Osteoblast (primary cell): ENCODE measurements around the gene DHDDS. TPM values are rescaled to one million over a fixed set of nuclear protein-coding genes. Genes with fewer than 3 reads are reported as not detected.

ENCODE experiments used
- DNase-seq: peaks from one replicate; pipeline ENCODE4 v3.0.0; 2011; ENCODE audit warnings: low spot score, mixed read lengths; ENCODE audit not compliant: insufficient read length; ENCODE audit errors: missing footprints
- H2AFZ ChIP-seq: 2 replicates; pipeline ENCODE4 v1.6.0; 2011; ENCODE audit warnings: mild to moderate bottlenecking, low read length
- H3K27ac ChIP-seq: 2 replicates; pipeline ENCODE4 v1.5.1; 2011; ENCODE audit warnings: mild to moderate bottlenecking, low read depth, low read length, moderate library complexity
- H3K27me3 ChIP-seq: 2 replicates; pipeline ENCODE4 v1.6.0; 2012; ENCODE audit warnings: mild to moderate bottlenecking, control low read depth, inconsistent platforms, low read length, moderate library complexity; ENCODE audit not compliant: insufficient read depth
- H3K36me3 ChIP-seq: 2 replicates; pipeline ENCODE4 v1.5.1; 2011; ENCODE audit warnings: mild to moderate bottlenecking, low read length, control low read depth, moderate library complexity; ENCODE audit not compliant: insufficient read depth
- H3K4me1 ChIP-seq: 2 replicates; pipeline ENCODE4 v1.5.1; 2011; ENCODE audit warnings: mild to moderate bottlenecking, low read length, control low read depth, moderate library complexity; ENCODE audit not compliant: insufficient read depth
- H3K4me2 ChIP-seq: 2 replicates; pipeline ENCODE4 v1.6.0; 2011; ENCODE audit warnings: mild to moderate bottlenecking, low read length; ENCODE audit not compliant: insufficient read depth
- H3K4me3 ChIP-seq: fragments of 200-600 bp; sonication (generic); 3 replicates; pipeline ENCODE4 v1.5.1; 2012; ENCODE audit warnings: mild to moderate bottlenecking, low read length, inconsistent platforms; ENCODE audit not compliant: insufficient read depth
- H3K79me2 ChIP-seq: 2 replicates; pipeline ENCODE4 v1.6.0; 2012; ENCODE audit warnings: mild to moderate bottlenecking, low read length, control low read depth, inconsistent platforms; ENCODE audit not compliant: insufficient read depth
- H3K9me3 ChIP-seq: 2 replicates; pipeline ENCODE4 v1.5.1; 2011; ENCODE audit warnings: low read depth, low read length, control low read depth
- H4K20me1 ChIP-seq: 2 replicates; pipeline ENCODE4 v1.6.0; 2012; ENCODE audit warnings: mild to moderate bottlenecking, low read length, control low read depth; ENCODE audit not compliant: insufficient read depth
- total RNA-seq: library from RNA; depleted of rRNA; stranded (reverse); fragments of >200 nt; gene quantifications from 2 replicates; pipeline ENCODE4 v1.2.3, GENCODE V29; 2012
- TF ChIP-seq, protein P1 (sequence below): IDR thresholded peaks from 2 replicates; pipeline ENCODE4 v1.5.1; 2011; ENCODE audit warnings: mild to moderate bottlenecking, low read depth, low read length, moderate library complexity; ENCODE audit errors: extremely low read depth

DHDDS gene
- total RNA-seq, 1 donor: 63.3 TPM

DNA sequence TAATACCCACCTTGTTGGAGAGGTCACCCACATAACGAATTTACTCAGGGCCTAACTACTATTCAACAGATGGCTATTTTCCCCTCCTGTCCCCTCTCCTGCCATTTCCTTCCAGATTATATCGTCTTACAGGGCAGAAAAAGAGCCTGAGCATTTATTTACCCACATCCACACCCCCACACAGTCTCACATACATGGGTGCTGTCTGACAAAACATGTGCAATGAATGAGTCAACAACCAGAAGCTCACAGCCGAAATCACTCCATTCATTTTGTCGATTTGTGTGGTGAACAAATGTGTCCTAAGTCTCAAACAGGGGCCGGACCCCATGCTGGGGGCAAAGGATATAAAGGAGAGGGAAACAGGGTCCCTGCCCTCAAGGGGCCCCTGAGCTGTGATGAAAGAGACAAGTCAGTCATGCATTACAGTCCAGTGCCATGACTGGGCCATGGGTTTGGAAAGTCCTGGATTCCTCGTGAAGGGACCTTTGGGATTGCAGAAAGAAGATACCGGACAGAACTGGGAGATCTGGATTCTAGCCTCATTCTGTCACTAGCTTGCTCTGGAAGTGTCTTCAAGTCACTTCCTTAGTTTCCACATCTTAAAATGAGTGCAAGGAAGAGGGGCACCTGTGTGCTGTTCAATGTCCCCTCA, 43.2 kb upstream of the DHDDS start:
- no peak overlapping the region for H3K4me2 ChIP-seq
- H3K27ac ChIP-seq: no peak overlapping the region
- H3K36me3 ChIP-seq: no peaks in the 10 kb centered on the region
- H3K27me3 ChIP-seq: no peaks in the 10 kb centered on the region
- no peak overlapping the region for H2AFZ ChIP-seq
- H3K9me3 ChIP-seq: no peaks in the 10 kb centered on the region
- peaks cover 20% of the 10 kb centered on the region for H3K4me1 ChIP-seq
- TF ChIP-seq, protein P1, sequence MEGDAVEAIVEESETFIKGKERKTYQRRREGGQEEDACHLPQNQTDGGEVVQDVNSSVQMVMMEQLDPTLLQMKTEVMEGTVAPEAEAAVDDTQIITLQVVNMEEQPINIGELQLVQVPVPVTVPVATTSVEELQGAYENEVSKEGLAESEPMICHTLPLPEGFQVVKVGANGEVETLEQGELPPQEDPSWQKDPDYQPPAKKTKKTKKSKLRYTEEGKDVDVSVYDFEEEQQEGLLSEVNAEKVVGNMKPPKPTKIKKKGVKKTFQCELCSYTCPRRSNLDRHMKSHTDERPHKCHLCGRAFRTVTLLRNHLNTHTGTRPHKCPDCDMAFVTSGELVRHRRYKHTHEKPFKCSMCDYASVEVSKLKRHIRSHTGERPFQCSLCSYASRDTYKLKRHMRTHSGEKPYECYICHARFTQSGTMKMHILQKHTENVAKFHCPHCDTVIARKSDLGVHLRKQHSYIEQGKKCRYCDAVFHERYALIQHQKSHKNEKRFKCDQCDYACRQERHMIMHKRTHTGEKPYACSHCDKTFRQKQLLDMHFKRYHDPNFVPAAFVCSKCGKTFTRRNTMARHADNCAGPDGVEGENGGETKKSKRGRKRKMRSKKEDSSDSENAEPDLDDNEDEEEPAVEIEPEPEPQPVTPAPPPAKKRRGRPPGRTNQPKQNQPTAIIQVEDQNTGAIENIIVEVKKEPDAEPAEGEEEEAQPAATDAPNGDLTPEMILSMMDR: no peak
- H3K79me2 ChIP-seq: no peaks in the 10 kb centered on the region
- H3K4me3 ChIP-seq: no peak overlapping the region
- DNase-seq: no peak
- H4K20me1 ChIP-seq: no peaks in the 10 kb centered on the region

DNA sequence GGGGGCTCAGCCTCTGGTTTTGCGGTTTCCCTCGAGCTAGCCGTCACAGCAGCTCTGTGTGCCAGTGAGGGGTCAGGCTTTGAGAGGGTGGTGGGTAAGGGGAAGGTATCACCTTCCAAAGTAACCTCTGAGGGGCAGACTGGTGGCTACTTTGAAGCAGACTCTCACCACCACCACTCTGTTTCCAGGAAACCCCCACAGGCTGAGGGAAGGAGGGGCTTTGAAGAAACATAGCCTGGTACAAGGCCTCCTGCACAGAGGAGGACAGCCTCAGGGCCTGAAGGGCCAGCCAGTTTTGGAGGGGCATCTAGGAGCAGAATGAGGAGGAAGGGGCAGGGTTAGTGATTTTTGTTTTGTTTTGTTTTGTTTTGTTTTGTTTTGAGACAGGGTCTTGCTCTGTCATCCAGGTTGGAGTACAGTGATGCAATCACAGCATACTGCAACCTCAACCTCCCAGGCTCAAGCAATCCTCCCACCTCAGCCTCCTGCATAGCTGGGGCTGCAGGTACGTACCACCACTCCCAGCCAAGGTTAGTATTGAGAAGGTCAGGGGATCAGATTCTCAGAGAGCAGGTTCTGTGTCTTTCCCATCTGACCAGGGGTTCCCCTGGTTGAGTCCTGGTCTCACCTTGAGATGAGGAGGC, 42.4 kb upstream of the DHDDS start:
- Histone ChIP-seq H3K27ac (no peak overlapping the region), H3K4me2 (no peak overlapping the region), H3K36me3 (no peaks in the 10 kb centered on the region), H3K79me2 (no peaks in the 10 kb centered on the region), H3K9me3 (no peaks in the 10 kb centered on the region), H4K20me1 (no peaks in the 10 kb centered on the region), H3K4me3 (no peak overlapping the region), H3K4me1 (peaks cover 20% of the 10 kb centered on the region), H2AFZ (no peak overlapping the region), H3K27me3 (no peaks in the 10 kb centered on the region)
- DNase-seq: peak; percentile 32
- TF ChIP-seq, protein P1: no peak

DNA sequence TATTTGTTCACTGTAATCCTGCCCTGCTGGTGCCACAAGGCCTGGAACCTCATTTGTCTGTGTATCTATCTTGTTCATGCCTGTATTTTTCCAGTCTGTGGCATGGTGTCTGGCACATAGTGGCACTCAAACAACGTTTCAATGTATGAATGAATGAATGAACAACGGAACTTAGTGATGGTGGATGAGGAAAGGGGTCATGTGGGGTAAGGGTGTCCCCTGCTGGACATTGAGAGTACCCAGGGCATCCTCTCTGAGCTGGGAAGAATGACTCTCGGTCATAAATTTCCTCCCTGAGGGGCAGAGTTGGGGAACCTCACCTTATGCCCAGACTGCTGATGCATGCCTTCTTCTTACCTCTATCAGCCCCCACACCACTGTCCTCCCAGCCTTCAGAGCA, 40.7 kb upstream of the DHDDS start:
- Histone ChIP-seq H3K4me1 (peaks cover 11% of the 10 kb centered on the region), H3K36me3 (no peaks in the 10 kb centered on the region), H3K79me2 (no peaks in the 10 kb centered on the region), H3K4me3 (no peak overlapping the region), H4K20me1 (no peaks in the 10 kb centered on the region), H3K27me3 (no peaks in the 10 kb centered on the region), H2AFZ (no peak overlapping the region), H3K4me2 (no peak overlapping the region), H3K27ac (no peak overlapping the region), H3K9me3 (no peaks in the 10 kb centered on the region)
- DNase-seq: peak; percentile 90
- TF ChIP-seq, protein P1: peak; percentile 91

DNA sequence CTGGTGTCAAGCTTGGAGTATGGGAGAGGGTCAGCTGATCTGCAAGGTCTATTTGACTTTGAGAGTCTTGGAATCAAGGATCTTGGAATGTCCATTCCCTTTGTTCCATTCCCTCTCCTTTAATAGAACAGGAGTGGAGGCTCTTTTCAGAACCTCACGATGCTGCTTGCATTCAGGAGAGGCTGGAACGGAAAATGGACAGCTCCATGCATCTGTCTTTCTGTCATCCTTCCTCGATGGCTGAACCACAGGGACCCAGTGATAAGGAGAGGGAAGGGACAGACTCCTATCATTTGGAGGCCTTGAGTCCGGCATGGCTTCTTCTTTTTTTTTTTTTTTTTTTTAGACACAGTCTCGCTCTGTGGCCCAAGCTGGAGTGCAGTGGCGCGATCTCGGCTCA, 36.4 kb upstream of the DHDDS start:
- TF ChIP-seq, protein P1: no peak
- H4K20me1 ChIP-seq: no peaks in the 10 kb centered on the region

More for the DNA sequence above, 36.4 kb upstream of the DHDDS start:
- H3K27me3 ChIP-seq: no peaks in the 10 kb centered on the region
- no peak overlapping the region for H3K4me2 ChIP-seq
- no peaks in the 10 kb centered on the region for H3K79me2 ChIP-seq
- no peaks in the 10 kb centered on the region for H3K9me3 ChIP-seq
- no peaks in the 10 kb centered on the region for H3K4me1 ChIP-seq
- DNase-seq: no peak
- H3K4me3 ChIP-seq: no peak overlapping the region
- H3K27ac ChIP-seq: no peak overlapping the region
- no peak overlapping the region for H2AFZ ChIP-seq
- H3K36me3 ChIP-seq: no peaks in the 10 kb centered on the region
